ENCODE data around the gene RAB11FIP2.

- TF ChIP-seq CTCF (IDR thresholded peaks at IDR 0.05) (no peak), GABPA (IDR thresholded peaks at IDR 0.05; ENCODE audit: low read depth) (no peak), CHD2 (IDR thresholded peaks at IDR 0.05; ENCODE audit: low read length, partially characterized antibody) (no peak), TEAD4 (IDR thresholded peaks at IDR 0.05; ENCODE audit: borderline replicate concordance, insufficient read depth) (no peak), NFIC (IDR thresholded peaks at IDR 0.05; ENCODE audit: borderline replicate concordance) (no peak)
These were observed 4.4 kb downstream of the RAB11FIP2 start for GRCh38 chr10:118042336-118042735.
